Small intestine (tissue), 7 donors: ENCODE results near the gene TEX35. TPM values are rescaled to one million over a fixed set of nuclear protein-coding genes. Genes with fewer than 3 reads are reported as not detected.

ENCODE experiments used
- DNase-seq, 2 donors: peaks; one replicate each; pipeline versions ENCODE4 v3.0.0 to v3.0.0-alpha.2; 2013
- FAIRE-seq: peaks from 2 replicates; lab custom pipeline; 2012; peaks lifted over from hg19 to GRCh38; lab: Jason Lieb, UNC
- H3K27ac ChIP-seq, 3 donors: one replicate each; pipeline ENCODE4 v1.5.1; 2013; ENCODE audit warnings: low read length in 2 of 3, mild to moderate bottlenecking in 2 of 3, control low read depth in 1 of 3, inconsistent platforms in 1 of 3, low read depth in 1 of 3, moderate library complexity in 1 of 3
- H3K27me3 ChIP-seq, 3 donors: one replicate each; pipeline ENCODE4 v1.6.1; 2013; ENCODE audit warnings: low read length in 3 of 3, inconsistent platforms in 1 of 3; ENCODE audit not compliant: control insufficient read depth in 3 of 3, insufficient read depth in 3 of 3
- H3K36me3 ChIP-seq, 3 donors: one replicate each; pipeline ENCODE4 v1.6.1; 2013; ENCODE audit warnings: low read length in 3 of 3, inconsistent platforms in 1 of 3, low read depth in 1 of 3, mild to moderate bottlenecking in 1 of 3, moderate library complexity in 1 of 3; ENCODE audit not compliant: control insufficient read depth in 3 of 3, insufficient read depth in 2 of 3
- H3K4me1 ChIP-seq, 3 donors: one replicate each; pipeline ENCODE4 v1.6.1; 2013; ENCODE audit warnings: low read length in 2 of 3, inconsistent platforms in 1 of 3, low read depth in 1 of 3, mild to moderate bottlenecking in 1 of 3, moderate library complexity in 1 of 3; ENCODE audit not compliant: control insufficient read depth in 3 of 3, insufficient read depth in 2 of 3
- H3K4me3 ChIP-seq, 3 donors: one replicate each; pipeline ENCODE4 v1.5.1; 2013; ENCODE audit warnings: low read length in 3 of 3, control low read depth in 1 of 3, inconsistent platforms in 1 of 3, low read depth in 1 of 3, mild to moderate bottlenecking in 1 of 3, moderate library complexity in 1 of 3
- H3K9me3 ChIP-seq, 2 donors: one replicate each; pipeline ENCODE4 v1.6.1; 2013; ENCODE audit warnings: low read depth in 1 of 2, low read length in 1 of 2; ENCODE audit not compliant: control insufficient read depth in 2 of 2, insufficient read depth in 1 of 2
- WGBS, 3 donors: extraction: QIAGEN DNeasy Blood & Tissue Kit; methylation state at CpG; one replicate each; pipeline ENCODE4 v1.1.7; 2013; 5-methylcytosine and 5-hydroxymethylcytosine counted together
- polyA plus RNA-seq, 4 donors: library from polyadenylated mRNA; stranded (reverse) in 3 of 4; unstranded in 1 of 4; fragments of 200-250 nt in 3 of 4; fragments of 120-200 nt in 1 of 4; gene quantifications; one replicate each; pipeline versions ENCODE4 v1.2.1 to v1.2.3, GENCODE V29; 2013
- donor health status: healthy with polysubstance abuse.
- donor health status: control.
- donor health status: control.
- donor health status: Bipolar disorder and iron deficiency.
- donor health status: healthy.

Gene TEX35
- polyA plus RNA-seq, 4 donors, result 0.04 to 2.5 (median 0.87) TPM

DNA sequence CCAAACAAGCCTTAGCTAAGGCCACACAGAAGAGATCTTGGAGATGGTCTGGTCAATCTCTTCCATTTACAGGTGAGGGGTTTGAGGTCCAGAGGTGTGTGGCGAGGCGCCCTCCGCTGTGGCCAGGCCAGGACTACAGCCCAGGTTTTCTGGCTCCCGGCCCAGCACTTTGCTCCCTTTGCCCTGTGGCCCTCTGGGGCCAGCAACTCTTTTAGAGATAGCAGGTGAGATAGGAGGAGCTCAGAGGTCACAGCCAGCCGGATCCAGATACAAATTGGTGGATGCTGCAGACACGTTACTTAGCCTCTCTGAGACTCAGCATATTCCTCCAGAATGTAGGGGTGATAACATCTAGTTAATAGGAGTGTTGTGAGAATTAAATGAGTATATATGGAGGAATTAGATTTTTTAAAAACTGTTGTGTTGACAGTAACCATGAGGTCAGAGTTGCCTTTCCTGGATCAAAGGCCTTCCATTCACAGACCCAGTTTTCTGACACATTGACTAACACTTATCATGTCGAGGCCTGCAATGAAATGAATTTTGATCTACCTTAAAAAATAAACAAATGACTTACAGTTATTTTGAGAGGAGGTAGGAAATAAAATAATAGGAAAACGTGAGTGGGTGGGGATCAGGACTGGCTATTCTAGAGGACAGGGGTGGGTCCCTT is 16.6 kb downstream of the TEX35 start:
- no peak for FAIRE-seq
- Histone ChIP-seq H3K9me3 (no peaks in the 10 kb centered on the region), H3K4me1 (peaks cover 0 to 27% (median 0%) of the 10 kb centered on the region in 3 donors), H3K27ac (peak overlapping the region; percentile 5 to 52 (median 45)), H3K27me3 (no peaks in the 10 kb centered on the region), H3K36me3 (no peaks in the 10 kb centered on the region), H3K4me3 (no peak overlapping the region)
- DNase-seq, result peak; percentile 61 to 87
- whole genome bisulfite sequencing, 3 donors, result 23 to 71% (median 41%) methylated on average over 8 of the region's 8 CpGs

DNA sequence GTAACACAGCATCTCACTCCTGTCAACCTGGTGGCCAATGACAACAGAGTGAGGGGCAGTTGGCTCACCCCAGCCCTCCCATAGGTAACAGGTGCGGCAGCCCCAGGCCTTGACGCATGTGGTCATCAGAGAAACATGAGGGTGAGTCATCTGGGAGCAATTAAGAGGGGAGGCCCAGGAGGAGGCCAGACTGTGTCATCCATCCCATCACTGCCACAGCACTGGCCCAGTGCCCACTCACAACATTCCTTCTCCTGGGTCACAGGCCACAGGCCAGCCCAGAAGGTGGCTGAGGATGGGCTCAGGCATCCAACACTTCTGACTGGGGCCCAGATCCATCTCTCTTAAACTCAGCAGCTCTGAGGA is 17.1 kb downstream of the TEX35 start:
- Histone ChIP-seq H3K4me1 (peaks cover 0 to 27% (median 0%) of the 10 kb centered on the region in 3 donors), H3K27me3 (no peaks in the 10 kb centered on the region), H3K4me3 (no peak overlapping the region), H3K36me3 (no peaks in the 10 kb centered on the region), H3K9me3 (no peaks in the 10 kb centered on the region), H3K27ac (peak overlapping the region; percentile 5 to 52 (median 45))
- FAIRE-seq (no peak), DNase-seq (peak; percentile 57 to 78)
- WGBS, 3 donors, result 23 to 72% (median 54%) methylated on average over 2 of the region's 2 CpGs

DNA sequence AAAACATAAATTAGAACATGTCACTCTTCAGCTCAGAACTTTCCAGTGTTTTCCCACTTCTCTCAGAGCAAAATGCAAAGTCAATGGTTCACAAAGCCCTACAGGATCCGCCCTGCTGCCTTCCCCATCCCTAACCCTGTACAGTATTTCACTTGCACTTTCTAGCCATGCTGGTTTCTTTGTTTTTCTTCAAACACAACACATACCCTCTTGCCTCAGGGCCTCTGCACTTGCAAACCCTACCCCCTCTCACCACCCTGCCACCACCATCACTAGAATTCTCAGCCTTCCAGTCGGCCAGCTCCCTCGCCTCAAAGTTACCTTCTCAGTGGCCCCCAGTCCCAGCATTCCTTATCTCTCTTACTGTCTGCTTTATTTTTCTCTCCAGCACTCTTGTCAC is 17.6 kb downstream of the TEX35 start:
- H3K27me3 ChIP-seq, result no peaks in the 10 kb centered on the region
- peaks cover 0 to 27% (median 0%) of the 10 kb centered on the region in 3 donors for H3K4me1 ChIP-seq
- H3K4me3 ChIP-seq, result no peak overlapping the region
- DNase-seq (no peak), FAIRE-seq (no peak)
- H3K36me3 ChIP-seq, result no peaks in the 10 kb centered on the region
- no peaks in the 10 kb centered on the region for H3K9me3 ChIP-seq
- H3K27ac ChIP-seq, result peak overlapping the region in 1 of 3 donors; percentile 52
- 84 to 95% (median 89%) methylated on average over 3 of the region's 3 CpGs for WGBS, 3 donors

DNA sequence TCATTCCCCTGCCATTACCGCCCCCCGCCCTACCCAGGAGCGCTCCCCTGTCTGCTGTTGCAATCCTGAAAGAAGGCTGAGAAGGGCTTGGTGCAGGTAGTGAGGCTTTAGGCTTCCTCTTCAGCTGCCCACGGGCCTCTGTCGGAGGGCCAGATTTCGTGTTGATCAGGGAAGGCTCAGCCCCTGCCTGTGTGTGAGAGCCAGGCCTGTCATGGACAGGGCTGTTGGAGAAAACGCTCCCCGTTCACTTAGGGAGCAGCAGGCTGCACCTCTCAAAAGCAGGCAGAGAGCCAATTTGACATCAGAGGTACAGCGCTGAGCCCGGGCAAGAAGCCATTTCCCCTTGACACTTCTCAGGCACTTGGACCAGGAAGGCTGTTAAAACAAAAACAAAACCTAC is 19.0 kb downstream of the TEX35 start:
- H3K27me3 ChIP-seq, result no peaks in the 10 kb centered on the region
- FAIRE-seq (no peak), DNase-seq (no peak)
- 50 to 52% (median 51%) methylated on average over 10 of the region's 10 CpGs for WGBS, 3 donors
- H3K4me3 ChIP-seq, result no peak overlapping the region
- H3K27ac ChIP-seq, result peak overlapping the region in 1 of 3 donors; percentile 26
- no peaks in the 10 kb centered on the region for H3K9me3 ChIP-seq
- H3K4me1 ChIP-seq, result peaks cover 0 to 36% (median 0%) of the 10 kb centered on the region in 3 donors
- H3K36me3 ChIP-seq, result no peaks in the 10 kb centered on the region

- Histone ChIP-seq H3K4me1 (peaks cover 0 to 41% (median 0%) of the 10 kb centered on the region in 3 donors), H3K4me3 (no peak overlapping the region), H3K36me3 (no peaks in the 10 kb centered on the region), H3K27me3 (no peaks in the 10 kb centered on the region), H3K27ac (no peak overlapping the region), H3K9me3 (no peaks in the 10 kb centered on the region)
- FAIRE-seq (no peak), DNase-seq (peak; percentile 85 to 90)
- WGBS, 3 donors, result 12 to 17% (median 12%) methylated on average over 13 of the region's 13 CpGs
Observed at GRCh38 chr1:178532392-178532791, 19.5 kb downstream of the TEX35 start.

DNA sequence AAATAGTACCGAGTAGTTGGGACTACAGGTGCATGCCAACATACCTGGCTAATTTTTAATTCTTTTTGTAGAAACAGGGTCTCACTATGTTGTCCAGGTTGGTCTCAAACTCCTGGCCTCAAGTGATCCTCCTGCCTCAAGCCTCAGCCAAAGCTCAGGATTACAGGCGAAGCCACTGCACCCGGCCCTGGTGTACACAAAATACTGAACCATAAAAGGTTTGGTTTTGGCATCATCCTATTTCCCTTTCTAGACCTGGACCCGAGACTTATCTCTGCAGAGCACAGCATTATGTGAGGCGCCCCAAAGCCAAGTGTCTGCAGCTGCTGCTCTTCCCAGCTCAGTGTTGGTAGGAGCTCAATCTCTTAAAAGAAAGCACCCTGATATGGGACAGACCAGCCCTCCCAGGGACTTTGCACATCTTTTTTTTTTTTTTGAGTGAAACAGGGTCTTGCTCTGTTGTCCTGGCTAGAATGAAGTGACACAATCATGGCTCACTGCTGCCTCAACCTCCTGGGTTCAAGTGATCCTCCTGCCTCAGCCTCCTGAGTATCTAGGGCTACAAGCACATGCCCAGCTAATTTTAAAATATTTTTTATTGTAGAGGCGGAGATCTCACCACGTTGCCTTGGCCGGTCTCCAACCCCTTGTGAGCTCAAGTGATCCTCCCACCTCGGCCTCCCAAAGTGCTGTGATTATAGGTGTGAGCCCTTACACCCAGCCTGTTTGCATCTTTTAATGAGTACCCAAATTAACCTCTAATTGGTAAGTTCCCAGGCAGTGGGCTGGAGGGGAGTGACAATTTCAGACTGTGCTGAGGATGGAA is 20.4 kb downstream of the TEX35 start:
- no peaks in the 10 kb centered on the region for H3K9me3 ChIP-seq
- DNase-seq (no peak), FAIRE-seq (no peak)
- H3K27ac ChIP-seq, result no peak overlapping the region
- H3K36me3 ChIP-seq, result no peaks in the 10 kb centered on the region
- no peak overlapping the region for H3K4me3 ChIP-seq
- peaks cover 4 to 50% (median 5%) of the 10 kb centered on the region in 3 donors for H3K4me1 ChIP-seq
- 62 to 76% (median 69%) methylated on average over 9 of the region's 9 CpGs for WGBS, 3 donors
- H3K27me3 ChIP-seq, result no peaks in the 10 kb centered on the region

DNA sequence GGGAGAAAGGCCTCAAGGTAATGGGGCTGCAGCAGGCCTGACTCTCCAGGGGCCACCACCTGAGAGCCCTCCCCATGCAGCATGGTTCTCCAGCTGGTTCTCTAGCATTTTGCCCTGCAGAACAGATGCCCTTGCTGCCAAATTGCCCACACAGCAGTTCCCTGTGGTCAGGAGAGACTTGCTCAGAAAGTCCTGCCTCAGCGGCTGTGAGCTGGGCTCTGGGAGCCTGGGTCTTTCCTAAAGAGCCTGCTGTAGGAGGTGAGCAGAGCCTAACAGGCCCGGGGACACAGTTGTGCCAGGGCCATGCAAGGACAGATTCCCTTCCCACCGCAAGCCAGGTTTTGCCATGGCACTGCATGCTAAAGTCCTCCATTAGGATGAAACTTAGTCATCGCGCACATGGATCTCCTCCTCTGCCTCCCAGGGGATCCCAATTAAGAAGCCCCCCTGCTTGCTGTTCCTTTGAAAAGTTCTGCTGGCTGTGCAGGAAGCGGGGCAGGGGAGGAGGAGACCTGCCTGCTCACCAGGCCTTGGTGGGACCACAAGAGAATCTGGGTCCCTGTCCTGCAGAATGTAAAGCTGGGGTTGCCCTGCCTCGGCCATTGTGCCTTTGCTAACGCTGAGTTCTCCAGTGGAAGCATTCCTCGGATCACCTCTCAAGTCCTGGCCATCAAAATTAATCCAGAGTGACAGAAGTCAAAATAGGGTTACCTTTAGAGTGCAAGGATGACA is 21.4 kb downstream of the TEX35 start:
- no peak for FAIRE-seq
- Histone ChIP-seq H3K36me3 (no peaks in the 10 kb centered on the region), H3K4me3 (no peak overlapping the region), H3K9me3 (no peaks in the 10 kb centered on the region), H3K27ac (no peak overlapping the region), H3K27me3 (no peaks in the 10 kb centered on the region), H3K4me1 (peaks cover 4 to 53% (median 5%) of the 10 kb centered on the region in 3 donors)
- DNase-seq, result no peak
- 94 to 96% (median 96%) methylated on average over 9 of the region's 9 CpGs for WGBS, 3 donors

GRCh38 chr1:178536329-178536728 is 23.4 kb downstream of the TEX35 start:
- Histone ChIP-seq H3K36me3 (no peaks in the 10 kb centered on the region), H3K9me3 (no peaks in the 10 kb centered on the region), H3K4me3 (no peak overlapping the region), H3K27ac (peak overlapping the region; percentile 78 to 91 (median 89)), H3K27me3 (no peaks in the 10 kb centered on the region), H3K4me1 (peaks cover 5 to 51% (median 8%) of the 10 kb centered on the region in 3 donors)
- WGBS, 3 donors, result 92 to 98% (median 97%) methylated on average over 5 of the region's 5 CpGs
- no peak for DNase-seq
- FAIRE-seq, result no peak
